GM12878 (cell line): ENCODE measurements around the gene MXRA7. TPM values are rescaled to one million over a fixed set of nuclear protein-coding genes. Genes with fewer than 3 reads are reported as not detected.

ENCODE experiments used
- BMI1 ChIP-seq: fragments of 450-650 bp; IDR thresholded peaks from 2 replicates; pipeline ENCODE4 v1.6.1; 2016; ENCODE audit warnings: mild to moderate bottlenecking, moderate library complexity, borderline replicate concordance
- FOS ChIP-seq: IDR thresholded peaks from 3 replicates; pipeline ENCODE4 v1.6.1; 2011; ENCODE audit warnings: borderline replicate concordance; ENCODE audit not compliant: insufficient read length; ENCODE audit errors: extremely low read depth
- PML ChIP-seq: IDR thresholded peaks from 2 replicates; pipeline ENCODE4 v1.6.1; 2012; ENCODE audit warnings: low read length, inconsistent platforms
- POLR2AphosphoS2 ChIP-seq: IDR thresholded peaks from 2 replicates; pipeline ENCODE4 v1.6.1; 2011; ENCODE audit warnings: low read depth, mild to moderate bottlenecking, low read length, improper control_type of control experiment, moderate library complexity
- SMARCA5 ChIP-seq: fragments of 450-650 bp; IDR thresholded peaks from 2 replicates; pipeline ENCODE4 v1.6.1; 2017; ENCODE audit warnings: mild to moderate bottlenecking
- SP1 ChIP-seq: IDR thresholded peaks from one replicate; pipeline ENCODE4 v1.6.1; 2011; ENCODE audit warnings: low read depth, low read length
- SREBF1 ChIP-seq: IDR thresholded peaks from 2 replicates; pipeline ENCODE4 v1.6.1; 2012; ENCODE audit warnings: mild to moderate bottlenecking, low read length
- TCF7 ChIP-seq: IDR thresholded peaks from 2 replicates; pipeline ENCODE4 v1.6.1; 2014; ENCODE audit warnings: antibody characterized with exemption, borderline replicate concordance
- polyA plus RNA-seq, 11 experiments: library from polyadenylated mRNA; depleted of rRNA in 4 of 11; unstranded in 6 of 11; stranded (reverse) in 5 of 11; fragments of >200 nt; fragmentation: Nextera tagmentation in 4 of 11; fragmentation: Illumina TruSeq in 1 of 11; extraction: Ambion mirVana in 4 of 11; extraction: Trizol in 1 of 11; gene quantifications; 1 replicate in 1 of 11; 2 replicates in 10 of 11; pipeline versions ENCODE4 v1.2.1 to v1.2.3, GENCODE V29; 2011 to 2016; ENCODE audit warnings: inconsistent platforms in 2 of 11, missing spikeins in 2 of 11, low read depth in 1 of 11
- total RNA-seq, 4 experiments: library from RNA; depleted of rRNA in 3 of 4; stranded (reverse); fragments of >200 nt in 3 of 4; fragmentation: Illumina TruSeq in 1 of 4; extraction: Trizol in 1 of 4; gene quantifications; 2 replicates each; pipeline versions ENCODE4 v1.2.1 to v1.2.3, GENCODE V29; 2013 to 2021
- TF ChIP-seq, protein P1 (sequence below): fragments of 150-350 bp; IDR thresholded peaks from 2 replicates; pipeline ENCODE4 v1.6.1; 2016; ENCODE audit warnings: low read depth, low read length
- TF ChIP-seq, protein P2 (sequence below): fragments of 450-650 bp; IDR thresholded peaks from 2 replicates; pipeline ENCODE4 v1.6.1; 2017; ENCODE audit warnings: low read depth, mild to moderate bottlenecking, moderate library complexity
- TF ChIP-seq, protein P3 (sequence below): fragments of 450-650 bp; formaldehyde crosslinking; IDR thresholded peaks from 2 replicates; pipeline ENCODE4 v1.4.0; 2022; ENCODE audit warnings: mild to moderate bottlenecking, moderate library complexity
- TF ChIP-seq, protein P4 (sequence below): fragments of 450-650 bp; IDR thresholded peaks from 2 replicates; pipeline ENCODE4 v1.6.1; 2017; ENCODE audit warnings: antibody characterized with exemption, mild to moderate bottlenecking, moderate library complexity
- TF ChIP-seq, protein P5 (sequence below): IDR thresholded peaks from 2 replicates; pipeline ENCODE4 v1.6.1; 2011; ENCODE audit warnings: borderline replicate concordance, low read depth, mild to moderate bottlenecking, moderate library complexity, mixed read lengths, low read length; ENCODE audit not compliant: insufficient read depth; ENCODE audit errors: extremely low read length

The MXRA7 gene
- total and polyA plus RNA-seq, 10 of the 15 experiments (the other 5 are each of a cell fraction or from before 2014, with no cell fraction given), result 0.03 to 2.0 (median 0.33) TPM

DNA sequence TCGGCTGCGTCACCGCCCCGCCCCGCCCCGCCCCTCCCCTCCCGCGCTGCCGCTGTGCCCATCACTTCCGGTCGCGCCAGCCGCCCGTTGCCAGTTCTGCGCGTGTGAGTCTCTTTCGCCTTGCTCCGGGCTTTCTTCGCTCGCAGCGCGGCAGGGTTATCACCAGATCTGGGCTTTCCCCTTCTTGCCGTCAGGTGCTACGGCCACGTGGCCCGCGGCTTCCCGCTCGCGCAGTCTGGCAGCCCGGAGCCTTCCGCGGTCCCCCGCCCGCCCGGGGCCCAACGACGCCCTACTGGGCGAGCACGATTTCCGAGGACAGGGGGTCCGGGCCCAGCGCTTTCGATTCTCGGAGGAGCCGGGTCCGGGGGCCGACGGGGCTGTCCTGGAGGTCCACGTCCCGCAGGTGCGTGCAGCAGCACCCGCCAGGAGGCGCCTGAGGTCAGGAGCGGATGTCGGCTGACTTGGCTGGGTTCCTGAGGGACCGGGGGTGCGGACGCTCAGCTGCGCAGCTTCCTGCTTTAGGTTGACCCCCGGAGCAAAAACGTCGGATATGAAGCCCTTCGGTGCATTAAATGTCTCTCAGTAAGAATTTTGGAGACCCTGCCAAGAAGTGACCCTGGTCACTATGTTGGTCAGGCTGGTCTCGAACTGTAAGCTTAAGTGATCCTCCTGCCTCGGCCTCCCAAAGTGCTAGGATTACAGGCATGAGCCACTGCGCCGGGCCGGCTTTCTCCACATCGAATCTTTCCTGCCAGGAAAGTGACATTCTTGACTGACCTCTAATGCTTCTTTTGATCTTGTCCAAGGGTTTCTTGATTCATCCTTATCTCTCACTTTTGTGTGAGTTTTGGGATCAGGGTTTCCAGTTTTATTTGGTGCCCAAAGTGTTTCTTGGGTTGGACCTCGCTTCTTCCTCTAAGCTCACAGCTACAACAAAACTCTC lies 16.3 kb upstream of the MXRA7 start, which contains the start of gene METTL23 (continued):
- TF ChIP-seq, protein P1, sequence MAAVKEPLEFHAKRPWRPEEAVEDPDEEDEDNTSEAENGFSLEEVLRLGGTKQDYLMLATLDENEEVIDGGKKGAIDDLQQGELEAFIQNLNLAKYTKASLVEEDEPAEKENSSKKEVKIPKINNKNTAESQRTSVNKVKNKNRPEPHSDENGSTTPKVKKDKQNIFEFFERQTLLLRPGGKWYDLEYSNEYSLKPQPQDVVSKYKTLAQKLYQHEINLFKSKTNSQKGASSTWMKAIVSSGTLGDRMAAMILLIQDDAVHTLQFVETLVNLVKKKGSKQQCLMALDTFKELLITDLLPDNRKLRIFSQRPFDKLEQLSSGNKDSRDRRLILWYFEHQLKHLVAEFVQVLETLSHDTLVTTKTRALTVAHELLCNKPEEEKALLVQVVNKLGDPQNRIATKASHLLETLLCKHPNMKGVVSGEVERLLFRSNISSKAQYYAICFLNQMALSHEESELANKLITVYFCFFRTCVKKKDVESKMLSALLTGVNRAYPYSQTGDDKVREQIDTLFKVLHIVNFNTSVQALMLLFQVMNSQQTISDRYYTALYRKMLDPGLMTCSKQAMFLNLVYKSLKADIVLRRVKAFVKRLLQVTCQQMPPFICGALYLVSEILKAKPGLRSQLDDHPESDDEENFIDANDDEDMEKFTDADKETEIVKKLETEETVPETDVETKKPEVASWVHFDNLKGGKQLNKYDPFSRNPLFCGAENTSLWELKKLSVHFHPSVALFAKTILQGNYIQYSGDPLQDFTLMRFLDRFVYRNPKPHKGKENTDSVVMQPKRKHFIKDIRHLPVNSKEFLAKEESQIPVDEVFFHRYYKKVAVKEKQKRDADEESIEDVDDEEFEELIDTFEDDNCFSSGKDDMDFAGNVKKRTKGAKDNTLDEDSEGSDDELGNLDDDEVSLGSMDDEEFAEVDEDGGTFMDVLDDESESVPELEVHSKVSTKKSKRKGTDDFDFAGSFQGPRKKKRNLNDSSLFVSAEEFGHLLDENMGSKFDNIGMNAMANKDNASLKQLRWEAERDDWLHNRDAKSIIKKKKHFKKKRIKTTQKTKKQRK, result no peak
- no peak for TF ChIP-seq PML
- TF ChIP-seq TCF7, result no peak
- TF ChIP-seq, protein P2, sequence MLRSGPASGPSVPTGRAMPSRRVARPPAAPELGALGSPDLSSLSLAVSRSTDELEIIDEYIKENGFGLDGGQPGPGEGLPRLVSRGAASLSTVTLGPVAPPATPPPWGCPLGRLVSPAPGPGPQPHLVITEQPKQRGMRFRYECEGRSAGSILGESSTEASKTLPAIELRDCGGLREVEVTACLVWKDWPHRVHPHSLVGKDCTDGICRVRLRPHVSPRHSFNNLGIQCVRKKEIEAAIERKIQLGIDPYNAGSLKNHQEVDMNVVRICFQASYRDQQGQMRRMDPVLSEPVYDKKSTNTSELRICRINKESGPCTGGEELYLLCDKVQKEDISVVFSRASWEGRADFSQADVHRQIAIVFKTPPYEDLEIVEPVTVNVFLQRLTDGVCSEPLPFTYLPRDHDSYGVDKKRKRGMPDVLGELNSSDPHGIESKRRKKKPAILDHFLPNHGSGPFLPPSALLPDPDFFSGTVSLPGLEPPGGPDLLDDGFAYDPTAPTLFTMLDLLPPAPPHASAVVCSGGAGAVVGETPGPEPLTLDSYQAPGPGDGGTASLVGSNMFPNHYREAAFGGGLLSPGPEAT, result peak; percentile 61
- TF ChIP-seq SP1, result no peak
- TF ChIP-seq, protein P3, sequence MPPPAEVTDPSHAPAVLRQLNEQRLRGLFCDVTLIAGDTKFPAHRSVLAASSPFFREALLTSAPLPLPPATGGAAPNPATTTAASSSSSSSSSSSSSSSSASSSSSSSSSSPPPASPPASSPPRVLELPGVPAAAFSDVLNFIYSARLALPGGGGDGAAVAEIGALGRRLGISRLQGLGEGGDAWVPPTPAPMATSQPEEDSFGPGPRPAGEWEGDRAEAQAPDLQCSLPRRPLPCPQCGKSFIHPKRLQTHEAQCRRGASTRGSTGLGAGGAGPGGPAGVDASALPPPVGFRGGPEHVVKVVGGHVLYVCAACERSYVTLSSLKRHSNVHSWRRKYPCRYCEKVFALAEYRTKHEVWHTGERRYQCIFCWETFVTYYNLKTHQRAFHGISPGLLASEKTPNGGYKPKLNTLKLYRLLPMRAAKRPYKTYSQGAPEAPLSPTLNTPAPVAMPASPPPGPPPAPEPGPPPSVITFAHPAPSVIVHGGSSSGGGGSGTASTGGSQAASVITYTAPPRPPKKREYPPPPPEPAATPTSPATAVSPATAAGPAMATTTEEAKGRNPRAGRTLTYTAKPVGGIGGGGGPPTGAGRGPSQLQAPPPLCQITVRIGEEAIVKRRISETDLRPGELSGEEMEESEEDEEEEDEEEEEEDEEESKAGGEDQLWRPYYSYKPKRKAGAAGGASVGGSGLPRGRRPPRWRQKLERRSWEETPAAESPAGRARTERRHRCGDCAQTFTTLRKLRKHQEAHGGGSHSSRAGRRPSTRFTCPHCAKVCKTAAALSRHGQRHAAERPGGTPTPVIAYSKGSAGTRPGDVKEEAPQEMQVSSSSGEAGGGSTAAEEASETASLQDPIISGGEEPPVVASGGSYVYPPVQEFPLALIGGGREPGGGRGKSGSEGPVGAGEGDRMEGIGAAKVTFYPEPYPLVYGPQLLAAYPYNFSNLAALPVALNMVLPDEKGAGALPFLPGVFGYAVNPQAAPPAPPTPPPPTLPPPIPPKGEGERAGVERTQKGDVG, result no peak
- no peak for TF ChIP-seq FOS
- TF ChIP-seq, protein P4, sequence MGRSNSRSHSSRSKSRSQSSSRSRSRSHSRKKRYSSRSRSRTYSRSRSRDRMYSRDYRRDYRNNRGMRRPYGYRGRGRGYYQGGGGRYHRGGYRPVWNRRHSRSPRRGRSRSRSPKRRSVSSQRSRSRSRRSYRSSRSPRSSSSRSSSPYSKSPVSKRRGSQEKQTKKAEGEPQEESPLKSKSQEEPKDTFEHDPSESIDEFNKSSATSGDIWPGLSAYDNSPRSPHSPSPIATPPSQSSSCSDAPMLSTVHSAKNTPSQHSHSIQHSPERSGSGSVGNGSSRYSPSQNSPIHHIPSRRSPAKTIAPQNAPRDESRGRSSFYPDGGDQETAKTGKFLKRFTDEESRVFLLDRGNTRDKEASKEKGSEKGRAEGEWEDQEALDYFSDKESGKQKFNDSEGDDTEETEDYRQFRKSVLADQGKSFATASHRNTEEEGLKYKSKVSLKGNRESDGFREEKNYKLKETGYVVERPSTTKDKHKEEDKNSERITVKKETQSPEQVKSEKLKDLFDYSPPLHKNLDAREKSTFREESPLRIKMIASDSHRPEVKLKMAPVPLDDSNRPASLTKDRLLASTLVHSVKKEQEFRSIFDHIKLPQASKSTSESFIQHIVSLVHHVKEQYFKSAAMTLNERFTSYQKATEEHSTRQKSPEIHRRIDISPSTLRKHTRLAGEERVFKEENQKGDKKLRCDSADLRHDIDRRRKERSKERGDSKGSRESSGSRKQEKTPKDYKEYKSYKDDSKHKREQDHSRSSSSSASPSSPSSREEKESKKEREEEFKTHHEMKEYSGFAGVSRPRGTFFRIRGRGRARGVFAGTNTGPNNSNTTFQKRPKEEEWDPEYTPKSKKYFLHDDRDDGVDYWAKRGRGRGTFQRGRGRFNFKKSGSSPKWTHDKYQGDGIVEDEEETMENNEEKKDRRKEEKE, result no peak
- TF ChIP-seq SMARCA5, result peak; percentile 92
- no peak for TF ChIP-seq POLR2AphosphoS2
- no peak for TF ChIP-seq SREBF1
- TF ChIP-seq, protein P5, sequence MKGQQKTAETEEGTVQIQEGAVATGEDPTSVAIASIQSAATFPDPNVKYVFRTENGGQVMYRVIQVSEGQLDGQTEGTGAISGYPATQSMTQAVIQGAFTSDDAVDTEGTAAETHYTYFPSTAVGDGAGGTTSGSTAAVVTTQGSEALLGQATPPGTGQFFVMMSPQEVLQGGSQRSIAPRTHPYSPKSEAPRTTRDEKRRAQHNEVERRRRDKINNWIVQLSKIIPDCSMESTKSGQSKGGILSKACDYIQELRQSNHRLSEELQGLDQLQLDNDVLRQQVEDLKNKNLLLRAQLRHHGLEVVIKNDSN, result peak; percentile 84
- no peak for TF ChIP-seq BMI1
